Ovary (tissue), 9 donors: ENCODE measurements around the gene NOCT. TPM values are rescaled to one million over a fixed set of nuclear protein-coding genes. Genes with fewer than 3 reads are reported as not detected.

Experiments used
- DNase-seq, 5 donors: peaks; one replicate each; pipeline ENCODE4 v3.0.0-alpha.2; 2019 to 2020
- H3K27ac ChIP-seq, 2 donors: fragments of 200-600 bp; one replicate each; pipeline versions ENCODE4 v1.5.1 to v1.8.0; 2019 to 2022
- H3K27me3 ChIP-seq: fragments of 200-600 bp; one replicate; pipeline ENCODE4 v1.8.0; 2022
- H3K36me3 ChIP-seq: fragments of 200-600 bp; sonication (generic); one replicate; pipeline ENCODE4 v1.5.1; 2019
- H3K4me1 ChIP-seq: one replicate; pipeline ENCODE4 v1.8.1; 2013; ENCODE audit warnings: mild to moderate bottlenecking, moderate library complexity; ENCODE audit not compliant: insufficient read depth
- H3K4me3 ChIP-seq: fragments of 200-600 bp; sonication (generic); one replicate; pipeline ENCODE4 v1.5.1; 2017
- H3K9me3 ChIP-seq, 2 donors: fragments of 200-600 bp in 1 of 2; sonication (generic) in 1 of 2; one replicate each; pipeline versions ENCODE4 v1.5.1 to v1.8.1; 2013 to 2019; ENCODE audit warnings: mild to moderate bottlenecking in 1 of 2, moderate library complexity in 1 of 2
- EP300 ChIP-seq: sonication (generic); formaldehyde crosslinking; IDR thresholded peaks from one replicate; pipeline ENCODE4 v1.6.1; 2017; ENCODE audit warnings: antibody characterized with exemption
- POLR2A ChIP-seq: fragments of 450-650 bp; IDR thresholded peaks from one replicate; pipeline ENCODE4 v1.6.1; 2017; ENCODE audit warnings: antibody characterized with exemption, mild to moderate bottlenecking, moderate library complexity
- WGBS, 3 donors: extraction: QIAGEN DNeasy Blood & Tissue Kit in 1 of 3; methylation state at CpG; one replicate each; pipeline versions ENCODE4 v1.1.5 to v1.1.7; 2013 to 2017; 5-methylcytosine and 5-hydroxymethylcytosine counted together
- intact Hi-C, 4 donors: fragments of 100-400 bp; cut with DNase I; formaldehyde crosslinking; loops; one replicate each; pipeline versions ENCODE4 v1.11.0 to v1.15.1; 2022 to 2023
- polyA plus RNA-seq, 2 donors: library from polyadenylated mRNA; stranded (reverse); fragments of 200-250 nt in 1 of 2; fragments of 350-450 nt in 1 of 2; fragmentation: Illumina TruSeq in 1 of 2; extraction: RNeasy Lipid Tissue Mini Kit (QIAGEN cat#74804) in 1 of 2; gene quantifications; one replicate each; pipeline ENCODE4 v1.2.3, GENCODE V29; 2013 to 2014
- total RNA-seq, 7 donors: library from RNA; depleted of rRNA in 2 of 7; stranded (reverse); fragments of >200 nt in 2 of 7; fragmentation: NEBNext Ultra II Directional in 3 of 7; extraction: Animal tissue kit (Norgen Biotek cat#: 25700) in 3 of 7; gene quantifications; one replicate each; pipeline versions ENCODE4 v1.1.0 to v1.2.4, GENCODE V29; 2016 to 2023
- TF ChIP-seq, protein P1 (sequence below), 3 donors: fragments of 450-650 bp in 2 of 3; fragments of 200-600 bp in 1 of 3; IDR thresholded peaks; one replicate each; pipeline versions ENCODE4 v1.5.1 to v1.8.0; 2016 to 2022; ENCODE audit warnings: antibody characterized with exemption in 3 of 3, mild to moderate bottlenecking in 1 of 3
- donor health status: DM: no; HTN: no; CAD: no; lungs with moderate emphysema.
- donor health status: DM: no; HTN: no; CAD: no.
- donor health status: Bipolar disorder and iron deficiency.
- donor health status: DM: yes; HTN: yes; CAD: no.
- donor health status: DM: no; HTN: no; CAD: no.
- donor health status: DM: yes; HTN: yes; CAD: no.

The NOCT gene
- total and polyA plus RNA-seq, 9 donors, result 0.54 to 5.9 (median 1.8) TPM

DNA sequence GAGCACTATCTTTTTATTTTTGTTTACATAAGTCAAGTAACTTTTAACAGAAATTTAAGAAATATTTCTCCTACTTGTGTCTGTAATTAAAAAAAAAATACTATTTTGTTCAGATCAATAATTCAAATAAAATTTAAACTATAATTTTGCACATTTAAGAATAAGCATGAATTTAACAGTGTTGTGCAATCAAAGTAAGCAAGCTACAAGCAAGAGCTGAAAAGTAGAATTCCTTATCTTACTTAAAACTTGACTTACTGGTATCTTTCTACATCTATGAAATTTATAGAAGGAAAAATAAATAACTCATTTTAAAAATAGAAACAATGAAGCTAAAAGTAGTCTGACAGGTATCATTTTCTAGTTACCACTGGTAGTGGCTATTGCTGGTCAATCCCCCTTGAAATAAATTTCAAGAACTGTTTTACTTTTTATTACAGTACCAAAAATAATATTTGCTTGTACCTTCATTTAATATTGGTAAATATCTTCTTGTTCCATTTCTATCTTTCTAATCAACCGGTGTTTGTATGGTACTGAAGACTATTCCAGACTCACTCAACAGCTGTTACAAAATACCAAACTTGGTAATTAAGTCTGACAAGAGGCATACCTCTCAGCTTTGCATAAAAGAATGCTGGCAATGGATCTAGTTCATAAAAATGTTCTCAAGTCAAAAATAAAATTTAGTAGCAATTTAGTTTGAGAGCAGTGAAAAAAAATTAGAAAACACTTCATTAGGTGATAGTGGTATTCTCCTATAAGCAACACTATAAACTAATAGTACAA is 62.2 kb downstream of the NOCT start:
- Histone ChIP-seq H3K9me3 (no peaks in the 10 kb centered on the region), H3K36me3 (no peaks in the 10 kb centered on the region), H3K4me1 (peaks cover 3% of the 10 kb centered on the region), H3K4me3 (no peak overlapping the region), H3K27ac (no peak overlapping the region), H3K27me3 (no peaks in the 10 kb centered on the region)
- DNase-seq, result no peak
- intact Hi-C loops, result no loop called here
- TF ChIP-seq EP300 (no peak), POLR2A (no peak)
- TF ChIP-seq, protein P1, sequence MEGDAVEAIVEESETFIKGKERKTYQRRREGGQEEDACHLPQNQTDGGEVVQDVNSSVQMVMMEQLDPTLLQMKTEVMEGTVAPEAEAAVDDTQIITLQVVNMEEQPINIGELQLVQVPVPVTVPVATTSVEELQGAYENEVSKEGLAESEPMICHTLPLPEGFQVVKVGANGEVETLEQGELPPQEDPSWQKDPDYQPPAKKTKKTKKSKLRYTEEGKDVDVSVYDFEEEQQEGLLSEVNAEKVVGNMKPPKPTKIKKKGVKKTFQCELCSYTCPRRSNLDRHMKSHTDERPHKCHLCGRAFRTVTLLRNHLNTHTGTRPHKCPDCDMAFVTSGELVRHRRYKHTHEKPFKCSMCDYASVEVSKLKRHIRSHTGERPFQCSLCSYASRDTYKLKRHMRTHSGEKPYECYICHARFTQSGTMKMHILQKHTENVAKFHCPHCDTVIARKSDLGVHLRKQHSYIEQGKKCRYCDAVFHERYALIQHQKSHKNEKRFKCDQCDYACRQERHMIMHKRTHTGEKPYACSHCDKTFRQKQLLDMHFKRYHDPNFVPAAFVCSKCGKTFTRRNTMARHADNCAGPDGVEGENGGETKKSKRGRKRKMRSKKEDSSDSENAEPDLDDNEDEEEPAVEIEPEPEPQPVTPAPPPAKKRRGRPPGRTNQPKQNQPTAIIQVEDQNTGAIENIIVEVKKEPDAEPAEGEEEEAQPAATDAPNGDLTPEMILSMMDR (IDR thresholded peaks at IDR 0.05), result no peak
- WGBS, 3 donors, result 6 to 18% (median 12%) methylated on average over 1 of the region's 1 CpG

GRCh38 chr4:139078926-139079325 is 63.3 kb downstream of the NOCT start:
- 88 to 95% (median 92%) methylated on average over 4 of the region's 4 CpGs for WGBS, 3 donors
- no peaks in the 10 kb centered on the region for H3K27me3 ChIP-seq
- TF ChIP-seq POLR2A (no peak), EP300 (no peak)
- TF ChIP-seq, protein P1 (IDR thresholded peaks at IDR 0.05), result no peak
- H3K27ac ChIP-seq, result no peak overlapping the region
- no peaks in the 10 kb centered on the region for H3K36me3 ChIP-seq
- peaks cover 3% of the 10 kb centered on the region for H3K4me1 ChIP-seq
- intact Hi-C loops, result no loop called here
- no peaks in the 10 kb centered on the region for H3K9me3 ChIP-seq
- H3K4me3 ChIP-seq, result no peak overlapping the region
- DNase-seq, result no peak

DNA sequence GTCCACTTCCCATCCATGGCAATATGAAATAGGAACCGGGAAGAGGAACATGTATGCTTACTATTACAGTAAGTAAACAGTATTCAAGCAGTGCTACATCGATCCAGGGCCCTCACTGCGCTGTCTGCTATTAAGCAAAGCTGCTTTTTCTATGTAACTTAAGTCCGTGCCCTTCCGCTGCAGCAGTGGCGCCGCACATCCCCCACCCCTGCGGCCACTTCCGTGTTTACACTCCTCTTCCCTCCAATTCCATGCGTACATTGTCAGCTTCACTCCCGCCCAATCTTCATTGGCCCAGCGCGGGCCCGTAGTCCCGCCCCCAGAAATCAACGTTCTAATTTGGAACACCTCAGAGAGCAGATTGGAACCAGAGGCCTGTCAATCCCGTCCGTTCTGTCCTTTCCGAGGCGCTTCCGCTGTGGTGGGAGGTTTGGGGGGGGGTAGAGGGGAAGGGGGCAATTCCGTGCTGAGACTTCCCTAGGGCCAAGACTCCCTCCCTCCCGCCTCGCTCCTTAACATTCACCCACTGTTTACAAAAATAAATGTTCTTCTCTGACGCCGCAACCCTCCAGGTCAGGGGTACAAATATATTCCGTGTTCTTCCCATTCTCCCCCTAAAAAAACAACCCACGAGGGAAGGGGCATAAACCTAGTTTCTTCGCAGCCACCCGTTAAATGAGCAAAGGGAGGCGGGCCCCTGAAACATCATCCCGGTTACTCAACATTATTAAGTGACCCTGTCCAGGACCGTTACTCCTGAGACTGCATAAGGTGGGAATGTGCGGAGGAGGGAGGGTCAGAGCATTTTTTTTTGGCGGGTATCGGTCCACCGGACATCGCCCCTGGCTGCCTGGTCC is 67.4 kb downstream of the NOCT start:
- Histone ChIP-seq H3K27me3 (no peaks in the 10 kb centered on the region), H3K36me3 (no peaks in the 10 kb centered on the region), H3K4me1 (peaks cover 1% of the 10 kb centered on the region), H3K9me3 (no peaks in the 10 kb centered on the region), H3K4me3 (peak overlapping the region; percentile 76), H3K27ac (peak overlapping the region; percentile 88 to 92)
- peak; percentile 91 to 96 (median 94) for DNase-seq
- intact Hi-C loops, result loop anchor here in 2 of 4 donors (5.0 to 10.0 kb wide), 3 partner anchors 48 to 222 kb away; partner anchors contain the start of genes ELF2 (in 1 of the 2), NAA15 (in 1 of the 2) and NDUFC1 (in 1 of the 2)
- 0% methylated on average over 38 of the region's 38 CpGs for WGBS, 3 donors
- TF ChIP-seq EP300 (no peak), POLR2A (peak; percentile 10)

DNA sequence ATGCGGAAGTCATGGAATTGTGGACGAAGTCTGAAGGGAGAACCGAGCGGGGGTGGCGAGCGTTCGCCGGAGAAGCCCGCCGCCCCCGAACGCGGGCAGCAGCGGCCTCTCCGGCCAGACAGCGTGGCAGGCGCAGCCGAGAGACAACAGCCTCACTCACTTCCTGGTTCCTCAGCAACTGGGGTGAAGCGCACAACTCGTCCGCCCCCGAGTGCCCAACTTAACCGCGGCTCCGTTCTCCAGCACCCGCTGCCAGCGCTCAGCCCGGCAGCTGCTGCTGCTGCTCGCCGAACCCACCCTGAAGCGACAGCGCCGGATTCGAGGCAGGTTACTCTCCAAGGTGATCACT is 68.0 kb downstream of the NOCT start:
- H3K4me1 ChIP-seq, result peaks cover 1% of the 10 kb centered on the region
- H3K4me3 ChIP-seq, result peak overlapping the region; percentile 76
- intact Hi-C loops, result loop anchor here in 2 of 4 donors (5.0 to 10.0 kb wide), 3 partner anchors 49 to 221 kb away; partner anchors contain the start of genes ELF2 (in 1 of the 2), NAA15 (in 1 of the 2) and NDUFC1 (in 1 of the 2)
- 0 to 1% (median 0%) methylated on average over 34 of the region's 34 CpGs for WGBS, 3 donors
- H3K27ac ChIP-seq, result peak overlapping the region; percentile 88 to 92
- H3K27me3 ChIP-seq, result no peaks in the 10 kb centered on the region
- TF ChIP-seq POLR2A (no peak), EP300 (no peak)
- TF ChIP-seq, protein P1 (IDR thresholded peaks at IDR 0.05), result peak in 1 of 3 donors; percentile 11
- no peaks in the 10 kb centered on the region for H3K36me3 ChIP-seq
- DNase-seq, result peak in 3 of 5 donors; percentile 56 to 74 (median 63)
- H3K9me3 ChIP-seq, result no peaks in the 10 kb centered on the region
